ENCODE data around the gene PAN3. TPM values are rescaled to one million over a fixed set of nuclear protein-coding genes. Genes with fewer than 3 reads are reported as not detected.

Gene PAN3
- total and polyA plus RNA-seq, 2 of the 8 experiments (the other 6 are each of a cell fraction or from before 2014, with no cell fraction given), result 12.7 to 39.3 TPM

GRCh38 chr13:28297341-28297740, 159.0 kb downstream of the PAN3 start:
- CTCF ChIA-PET (ENCODE audit: partially characterized antibody), result interaction anchor here (0.7 kb wide), 1 partner anchor 317 kb away, joined by 3 read pairs; no protein-coding TSS in a partner anchor
- H3K56ac ChIP-seq (replicated peaks; ENCODE audit: insufficient read length, low read depth, low read length), result no peak overlapping the region
- no peak overlapping the region for H3K27ac ChIP-seq (ENCODE audit: low read depth, low read length)
- H2BK20ac ChIP-seq (ENCODE audit: low read length), result 0 out of 2 replicates have a peak overlapping the region, but pooled peaks have one; percentile 23
- H4K91ac ChIP-seq (replicated peaks; ENCODE audit: insufficient read length, low read length), result no peak overlapping the region
- WGBS, 2 experiments (ENCODE audit: extremely low coverage in 1 of 2, insufficient coverage in 1 of 2, insufficient read length in 1 of 2, insufficient replicate concordance in 2 of 2, low coverage in 1 of 2, low lambda C conversion rate in 2 of 2, missing lambda C conversion rate in 1 of 2), result 68% methylated on average over 3 of the region's 3 CpGs; no CpG with 5 or more reads in 1 of the 2 experiments
- no peaks in the 10 kb centered on the region for H3K79me1 ChIP-seq (ENCODE audit: low read depth, low read length)
- H4K5ac ChIP-seq (ENCODE audit: insufficient read length, low read depth, low read length), result no peak overlapping the region
- H3K18ac ChIP-seq (ENCODE audit: extremely low read depth, low read length), result 0 out of 2 replicates have a peak overlapping the region, but pooled peaks have one; percentile 49
- H4K20me1 ChIP-seq (replicated peaks in 1 of 2; ENCODE audit: control insufficient read depth in 1 of 2, insufficient read depth in 2 of 2, low read length in 2 of 2), result no peaks in the 10 kb centered on the region
- H3K36me3 ChIP-seq (ENCODE audit: control insufficient read depth in 2 of 4, insufficient read depth in 4 of 4, low read length in 3 of 4), result peaks cover 0 to 9% (median 0%) of the 10 kb centered on the region in 4 experiments; a peak in 1 of 8 replicates
- FAIRE-seq (peak; percentile 79), DNase-seq (ENCODE audit: low read depth in 1 of 2, low spot score in 2 of 2) (no peak)
- no peak overlapping the region for H3K9ac ChIP-seq (replicated peaks in 1 of 4; ENCODE audit: extremely low read depth in 1 of 4, low read depth in 3 of 4, low read length in 3 of 4)
- H3K27me3 ChIP-seq (replicated peaks in 1 of 4; ENCODE audit: control insufficient read depth in 3 of 4, extremely low read depth in 1 of 4, insufficient read depth in 3 of 4, low read length in 3 of 4), result no peaks in the 10 kb centered on the region
- no peak overlapping the region for H2BK15ac ChIP-seq (ENCODE audit: low read length)
- H3K23me2 ChIP-seq (ENCODE audit: low read depth, low read length), result no peaks in the 10 kb centered on the region; the same call in 1 of the 2 replicates
- no peaks in the 10 kb centered on the region for H3K9me3 ChIP-seq (ENCODE audit: insufficient read depth in 2 of 2, low read depth in 1 of 2, low read length in 1 of 2)
- no peak overlapping the region for H3K4me3 ChIP-seq (ENCODE audit: extremely low read depth in 1 of 4, insufficient read depth in 2 of 4, low read depth in 3 of 4, low read length in 4 of 4)
- no peak overlapping the region for H3K14ac ChIP-seq (ENCODE audit: insufficient read length)
- no peak overlapping the region for H2AFZ ChIP-seq (ENCODE audit: low read length)
- no peak overlapping the region for H2AK5ac ChIP-seq (ENCODE audit: low read depth, low read length)
- no peak overlapping the region for H3K4me2 ChIP-seq (ENCODE audit: insufficient read depth in 1 of 2, low read depth in 2 of 2, low read length in 2 of 2)
- H3K79me2 ChIP-seq (ENCODE audit: control insufficient read depth in 1 of 2, insufficient read depth in 2 of 2, low read length in 2 of 2), result no peaks in the 10 kb centered on the region
- H3K23ac ChIP-seq (ENCODE audit: insufficient read length), result no peak overlapping the region
- no peak overlapping the region for H2BK12ac ChIP-seq (ENCODE audit: low read depth, low read length)
- H2BK120ac ChIP-seq (replicated peaks; ENCODE audit: low read depth, low read length), result no peak overlapping the region
- POLR2A ChIA-PET (ENCODE audit: partially characterized antibody), result interaction anchor here (1.0 kb wide), 1 partner anchor 198 kb away, joined by 3 read pairs; no protein-coding TSS in a partner anchor
- H2BK5ac ChIP-seq (ENCODE audit: low read depth, low read length), result peak overlapping the region; percentile 69; the same call in 1 of the 2 replicates
- no peak overlapping the region for H4K8ac ChIP-seq (ENCODE audit: extremely low read depth, insufficient read depth, low read length)
- no peak for TF ChIP-seq CBX8 (IDR thresholded peaks at IDR 0.05; ENCODE audit: borderline replicate concordance, low read depth, low read length)
- TF ChIP-seq E2F6 (IDR thresholded peaks at IDR 0.05), result peak; percentile 97
- TF ChIP-seq SIN3A (conservative IDR thresholded peaks at IDR 0.05 in 1 of 2, IDR thresholded peaks at IDR 0.05 in 1 of 2; ENCODE audit: low read depth in 1 of 2, low read length in 2 of 2), result peak; percentile 28 to 68; a peak in 1 of 4 replicates
- TF ChIP-seq CEBPB (IDR thresholded peaks at IDR 0.05; ENCODE audit: low read depth, low read length), result no peak
- TF ChIP-seq GABPA (IDR thresholded peaks at IDR 0.05; ENCODE audit: borderline replicate concordance, insufficient read depth, low read length), result no peak
- no peak for TF ChIP-seq EGR1 (IDR thresholded peaks at IDR 0.05; ENCODE audit: borderline replicate concordance, low read depth, low read length)
- peak; percentile 78 for TF ChIP-seq YY1 (IDR thresholded peaks at IDR 0.05; ENCODE audit: low read depth, low read length)
- TF ChIP-seq SRF (IDR thresholded peaks at IDR 0.05; ENCODE audit: low read depth, low read length), result no peak
- no peak for TF ChIP-seq CBX5 (IDR thresholded peaks at IDR 0.05; ENCODE audit: low read depth, low read length)
- TF ChIP-seq TEAD4 (IDR thresholded peaks at IDR 0.05; ENCODE audit: low read depth, low read length), result peak; percentile 82
- no peak for TF ChIP-seq CHD1 (IDR thresholded peaks at IDR 0.05; ENCODE audit: low read depth, low read length)
- TF ChIP-seq TBP (IDR thresholded peaks at IDR 0.05; ENCODE audit: low read depth, low read length), result no peak
- TF ChIP-seq MAX (IDR thresholded peaks at IDR 0.05), result peak; percentile 98
- no peak overlapping the region for H3K4ac ChIP-seq (replicated peaks; ENCODE audit: insufficient read length, low read depth, low read length)
- peaks cover 4 to 23% (median 22%) of the 10 kb centered on the region in 4 experiments; a peak in 6 of 7 replicates for H3K4me1 ChIP-seq (replicated peaks in 1 of 4; ENCODE audit: control insufficient read depth in 3 of 4, insufficient read depth in 4 of 4, low read length in 3 of 4)
